Retinal pigment epithelial cell (primary cell): ENCODE measurements around the gene CDH13.

Source experiments
- DNase-seq: peaks from one replicate; pipeline ENCODE4 v3.0.0-alpha.2; 2010; ENCODE audit warnings: low read depth
- H3K4me3 ChIP-seq: 2 replicates; pipeline ENCODE4 v1.5.1; 2011; ENCODE audit warnings: mild to moderate bottlenecking, low read length, control low read depth, moderate library complexity
- CTCF ChIP-seq: conservative IDR thresholded peaks from 2 replicates; pipeline ENCODE4 v1.5.1; 2011; ENCODE audit warnings: low read depth, low read length, control low read depth, inconsistent platforms

Gene CDH13

GRCh38 chr16:82684256-82684655 lies 57.5 kb downstream of the CDH13 start:
- no peak overlapping the region for H3K4me3 ChIP-seq
- no peak for DNase-seq
- TF ChIP-seq CTCF = no peak

DNA sequence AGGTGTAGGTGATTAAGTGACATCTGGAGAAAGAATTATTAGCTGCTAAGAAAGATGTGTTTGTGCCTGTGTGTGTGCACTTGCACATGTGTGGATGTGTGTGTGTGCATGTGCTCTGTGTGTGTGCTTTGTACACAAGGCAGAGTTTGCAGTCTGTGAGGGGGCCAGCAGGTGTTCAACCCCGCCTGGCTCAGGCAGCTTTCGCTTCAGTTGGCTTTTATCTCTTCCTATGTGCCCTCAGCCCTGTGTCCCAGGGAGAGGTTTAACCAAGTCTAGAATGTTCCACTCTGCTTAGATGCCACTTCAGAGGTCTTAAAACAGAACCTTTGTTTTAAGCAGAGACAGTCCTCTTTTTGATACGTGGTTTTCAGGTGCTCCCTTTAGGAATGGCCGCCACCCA lies 58.8 kb downstream of the CDH13 start:
- H3K4me3 ChIP-seq = no peak overlapping the region
- TF ChIP-seq CTCF = no peak
- no peak for DNase-seq

DNA sequence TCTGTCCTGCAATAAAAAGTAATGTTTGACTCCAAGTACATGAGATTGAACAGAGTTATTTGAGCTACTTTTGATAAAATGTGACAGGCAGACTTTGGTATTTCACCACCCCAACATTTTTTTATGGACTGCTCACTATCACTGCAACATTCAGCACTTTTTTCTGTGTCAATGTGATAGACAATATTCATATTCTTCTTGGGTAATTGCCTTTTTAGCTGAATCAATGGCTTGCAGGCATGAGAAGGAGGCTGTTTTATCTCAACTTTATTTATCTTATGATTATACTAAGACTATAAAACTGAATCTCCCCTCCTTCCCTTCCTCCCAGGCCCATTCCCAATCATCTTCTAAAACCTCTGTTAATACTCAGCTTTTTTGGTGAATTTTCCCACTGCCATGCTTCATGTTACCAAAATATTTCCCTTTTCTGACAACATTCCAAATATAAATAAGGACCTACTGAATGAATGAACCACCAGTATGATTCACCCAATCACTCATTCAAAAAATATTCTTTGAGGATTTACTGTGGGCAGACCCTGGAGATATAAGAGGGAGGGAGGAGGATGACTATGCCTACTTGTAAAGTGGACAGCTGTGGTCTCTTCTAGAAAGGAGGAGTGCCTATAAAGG lies 67.6 kb downstream of the CDH13 start:
- H3K4me3 ChIP-seq = no peak overlapping the region
- DNase-seq = no peak
- TF ChIP-seq CTCF = no peak

DNA sequence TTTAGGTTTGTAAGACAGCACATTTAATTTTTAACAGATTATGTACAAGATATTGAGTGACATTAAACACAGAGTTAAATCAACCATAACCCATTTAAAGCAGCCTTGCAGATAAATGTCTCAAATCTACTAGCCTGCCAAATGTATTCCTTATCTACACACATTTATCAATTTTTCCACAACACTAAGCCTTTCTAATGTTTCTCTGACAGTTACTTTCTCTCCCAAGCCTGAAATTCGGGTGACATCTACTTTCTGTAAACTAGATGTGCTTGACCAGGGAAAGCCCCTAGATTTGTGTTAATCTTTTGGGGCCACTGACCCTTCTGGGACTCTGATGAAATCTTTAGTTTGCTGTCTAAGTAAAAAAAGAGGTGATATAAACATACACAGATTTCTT lies 69.0 kb downstream of the CDH13 start:
- no peak for TF ChIP-seq CTCF
- no peak for DNase-seq
- no peak overlapping the region for H3K4me3 ChIP-seq

DNA sequence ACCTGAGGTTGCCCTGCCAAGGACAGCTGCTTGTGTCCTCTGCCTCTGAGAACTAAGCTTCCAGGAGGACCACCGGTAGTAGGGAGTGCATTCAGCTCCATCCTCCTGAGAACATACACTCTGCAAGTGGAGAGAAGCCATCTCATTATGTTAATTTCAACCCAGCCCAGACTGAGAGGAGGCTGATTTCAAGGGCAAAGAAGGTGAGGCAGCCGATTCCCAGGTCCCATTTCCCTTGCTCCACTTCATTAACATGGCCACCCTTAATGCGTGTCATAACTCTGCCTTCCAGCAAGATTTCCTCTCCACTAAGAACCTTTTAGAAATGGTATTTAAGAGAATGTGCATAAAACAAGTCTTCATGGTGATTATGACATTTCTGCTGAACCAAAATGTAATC lies 72.5 kb downstream of the CDH13 start:
- TF ChIP-seq CTCF = no peak
- DNase-seq = no peak
- H3K4me3 ChIP-seq = no peak overlapping the region

- DNase-seq = peak; percentile 78
- H3K4me3 ChIP-seq = no peak overlapping the region
- no peak for TF ChIP-seq CTCF
Measured at GRCh38 chr16:82699711-82700495, 73.1 kb downstream of the CDH13 start.
